NCI-H1092 (cell line): ENCODE results near the gene TRIO.

Source experiments
- DNase-seq: peaks from one replicate; lab custom pipeline; 2025; lab: John Stamatoyannopoulos, UW

TRIO gene

DNA sequence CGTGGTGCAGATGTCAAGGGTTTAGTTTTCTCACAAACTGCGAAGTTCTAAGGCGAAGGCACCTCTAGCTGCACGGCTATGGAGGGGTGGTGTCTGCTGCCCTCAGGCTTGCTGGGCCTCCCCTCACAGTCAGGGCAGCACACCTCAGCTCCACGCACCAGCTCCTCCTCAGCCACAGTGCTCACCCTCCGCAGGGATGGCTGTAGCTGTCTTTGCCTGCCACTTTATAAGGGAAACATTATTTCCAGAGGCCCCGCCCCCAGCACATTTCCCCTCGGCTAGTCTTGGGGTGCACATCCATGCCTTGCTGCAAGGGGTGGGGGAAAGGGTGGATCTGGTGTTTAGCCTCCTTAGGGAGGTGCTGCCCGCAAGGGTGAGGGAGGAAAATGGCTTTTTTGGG lies 154.6 kb downstream of the TRIO start:
- DNase-seq = no peak

DNA sequence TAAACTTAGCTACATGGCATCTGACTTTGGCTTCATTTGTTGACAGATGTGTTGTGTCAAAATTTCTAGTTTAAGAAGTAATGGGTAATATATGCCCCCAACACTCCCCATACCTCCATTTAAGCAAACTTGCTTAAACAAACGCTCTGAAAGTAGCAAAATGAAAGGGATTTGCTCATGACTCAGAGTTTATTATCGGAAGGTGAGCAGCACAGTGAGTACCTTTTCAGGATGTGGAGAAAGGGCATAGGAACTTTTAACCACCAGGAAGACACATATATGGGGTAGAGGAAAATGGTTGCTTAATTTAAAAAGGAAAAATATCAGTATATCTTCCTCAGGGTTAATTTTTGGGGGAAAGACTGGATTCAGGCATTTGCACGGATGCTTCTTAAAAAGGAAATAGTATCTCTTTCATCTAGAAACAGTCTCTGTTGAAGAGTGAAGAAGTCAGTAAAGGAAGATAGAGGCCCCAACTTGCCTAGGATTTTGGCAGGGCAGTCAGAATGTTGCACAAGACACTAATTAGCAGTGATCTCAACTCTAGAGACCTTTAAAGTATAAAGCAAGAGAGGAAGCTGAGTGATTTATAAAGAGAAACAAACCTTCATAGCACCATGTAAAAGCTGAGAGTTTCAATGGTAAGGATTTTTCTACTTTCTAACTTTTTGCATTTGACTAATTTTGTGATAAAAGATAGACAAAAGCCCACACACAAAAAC lies 155.1 kb downstream of the TRIO start:
- DNase-seq = no peak

DNA sequence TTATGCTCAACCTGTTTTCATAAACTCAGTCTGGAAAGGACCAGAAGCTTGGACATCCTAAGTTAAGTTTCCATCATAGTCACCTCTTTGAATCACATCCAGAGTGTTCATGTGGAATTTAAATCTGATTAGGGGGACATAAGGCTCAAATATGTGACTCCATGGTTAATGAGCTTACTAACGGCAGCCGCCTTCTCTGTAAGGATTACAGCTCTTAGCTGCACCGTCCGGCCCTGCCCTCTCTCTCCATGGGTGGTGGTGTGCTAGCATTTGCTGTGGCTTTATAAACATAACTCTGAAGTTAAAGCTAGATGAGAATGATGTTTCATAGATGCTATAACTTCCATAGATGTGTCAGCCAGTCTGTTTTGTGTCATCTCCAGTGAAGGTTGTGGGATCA lies 156.5 kb downstream of the TRIO start:
- DNase-seq = no peak

DNA sequence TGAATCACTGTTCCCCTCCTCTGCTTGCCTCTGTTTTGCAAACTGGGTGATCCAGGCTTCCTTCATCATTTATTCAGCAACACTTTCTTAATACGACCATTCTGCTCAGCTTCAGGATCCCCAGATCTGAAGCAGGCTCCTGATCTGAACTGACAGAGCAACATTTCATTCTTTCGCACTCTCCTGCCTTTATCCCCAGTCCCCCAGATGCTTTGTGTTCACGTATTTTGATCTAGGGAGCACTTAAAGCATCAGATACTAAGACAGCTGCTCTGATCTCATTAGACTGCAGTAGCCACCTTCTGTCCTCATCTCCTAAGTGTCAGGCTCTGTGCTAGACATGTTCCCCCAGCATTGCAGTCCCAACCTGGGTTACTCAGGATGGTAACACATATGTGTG lies 158.0 kb downstream of the TRIO start:
- DNase-seq = no peak

DNA sequence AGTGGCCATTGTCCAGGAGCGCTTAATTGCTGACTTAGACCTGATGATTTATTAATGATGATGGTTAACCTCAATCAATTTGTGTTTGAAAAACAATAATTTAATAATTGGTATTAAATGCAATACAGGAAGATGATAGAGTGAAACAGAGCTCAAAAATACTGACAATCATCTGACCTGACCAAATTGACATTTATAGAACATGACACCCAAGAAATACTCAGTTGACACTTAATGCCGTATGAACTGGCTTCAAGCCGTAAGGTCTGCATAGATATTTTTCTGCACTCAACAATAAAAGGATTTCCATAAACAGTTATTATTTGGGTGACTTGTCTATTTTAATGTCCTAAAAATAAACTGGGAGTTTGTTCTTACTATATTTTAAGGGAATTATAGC lies 159.2 kb downstream of the TRIO start:
- no peak for DNase-seq

DNA sequence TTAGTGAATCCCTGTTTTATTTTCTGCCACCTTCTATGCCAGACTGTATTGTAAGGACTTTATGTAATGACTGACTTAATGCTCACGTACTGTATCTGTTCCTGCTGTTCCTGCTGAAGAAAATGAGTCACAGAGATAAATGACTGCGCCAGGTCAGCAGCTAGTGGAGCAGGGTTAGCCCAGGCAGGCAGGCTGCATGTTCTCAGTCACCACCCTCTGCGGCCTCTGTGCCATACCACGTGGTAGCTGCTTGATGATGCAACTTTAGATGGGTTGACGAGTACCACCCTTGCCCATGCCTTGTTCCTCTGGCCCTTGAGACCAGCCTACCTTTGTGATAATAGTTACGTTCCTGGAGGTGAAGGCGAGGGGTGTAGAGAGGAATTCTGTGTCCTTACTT lies 161.9 kb downstream of the TRIO start:
- no peak for DNase-seq

DNA sequence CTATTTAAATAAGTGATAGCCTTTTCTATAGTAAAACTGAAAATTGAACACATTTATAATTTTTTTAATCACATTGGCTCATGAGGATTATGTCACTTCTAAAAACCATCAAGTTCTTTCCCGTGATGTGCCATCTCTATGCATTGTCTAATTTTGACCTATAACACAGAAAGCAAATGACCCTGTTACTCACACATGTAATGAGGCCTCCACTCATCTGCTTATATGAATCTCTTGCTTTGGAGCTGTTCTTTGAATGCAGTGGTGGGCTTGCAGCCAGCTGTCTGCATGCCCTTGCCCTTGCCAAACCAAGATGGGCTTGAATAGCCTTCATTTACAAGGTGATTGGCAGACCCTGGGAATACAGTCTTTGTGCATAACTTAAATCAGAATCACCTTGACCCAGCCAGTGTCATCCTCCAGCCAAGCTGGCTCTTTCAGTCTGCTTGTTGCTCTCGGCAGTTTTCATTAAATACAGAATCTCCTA lies 163.2 kb downstream of the TRIO start:
- no peak for DNase-seq

DNA sequence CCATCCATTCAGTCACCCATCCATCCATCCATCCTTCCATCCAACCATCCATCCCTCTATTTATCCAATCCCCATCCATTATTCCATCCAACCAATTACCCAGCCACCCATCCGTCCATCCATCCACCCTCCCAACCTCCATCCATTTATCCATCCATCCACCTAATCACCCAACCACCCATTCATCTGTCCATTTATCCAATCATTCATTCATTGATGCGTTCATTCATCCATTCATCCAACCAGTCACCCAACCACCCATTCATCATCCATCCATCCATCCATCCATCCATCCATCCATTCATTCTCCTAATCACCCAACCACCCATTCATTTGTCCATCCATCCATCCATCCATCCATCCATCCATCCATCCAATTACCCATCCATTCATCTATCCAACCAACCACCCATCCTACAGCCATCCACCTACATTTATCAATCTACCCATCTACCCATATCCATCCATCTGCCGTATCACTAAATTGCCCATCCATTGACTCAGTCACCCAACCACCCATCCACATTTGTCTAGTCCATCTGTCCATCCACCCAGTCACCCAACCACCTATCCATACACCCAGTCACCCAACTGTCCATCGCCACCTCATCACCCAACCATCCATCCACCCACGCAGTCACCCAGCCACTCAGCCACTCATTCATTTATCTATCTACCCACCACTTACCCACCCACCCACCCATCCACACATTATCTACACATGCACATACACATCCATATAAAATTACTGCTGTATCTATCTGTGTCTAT lies 165.4 kb downstream of the TRIO start:
- no peak for DNase-seq

DNA sequence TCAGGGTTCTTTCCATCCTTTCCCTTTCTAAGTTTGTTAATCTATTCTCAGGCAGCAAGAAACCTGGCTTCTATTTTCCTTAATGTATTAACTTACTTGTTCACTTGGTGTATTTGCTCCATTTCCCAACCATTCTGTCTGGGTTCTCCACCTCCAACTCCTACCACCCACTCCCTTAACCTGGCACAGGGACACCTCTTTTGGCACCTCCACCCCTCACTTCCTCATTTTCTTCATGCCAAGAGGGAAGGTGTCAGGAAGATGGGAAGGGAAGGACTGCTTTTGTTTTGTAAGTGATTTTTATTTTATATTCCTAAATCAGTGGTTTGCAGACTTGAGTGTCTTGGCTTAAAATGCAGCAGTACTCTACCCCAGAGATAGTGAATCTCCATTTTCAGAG lies 166.1 kb downstream of the TRIO start:
- DNase-seq = no peak

DNA sequence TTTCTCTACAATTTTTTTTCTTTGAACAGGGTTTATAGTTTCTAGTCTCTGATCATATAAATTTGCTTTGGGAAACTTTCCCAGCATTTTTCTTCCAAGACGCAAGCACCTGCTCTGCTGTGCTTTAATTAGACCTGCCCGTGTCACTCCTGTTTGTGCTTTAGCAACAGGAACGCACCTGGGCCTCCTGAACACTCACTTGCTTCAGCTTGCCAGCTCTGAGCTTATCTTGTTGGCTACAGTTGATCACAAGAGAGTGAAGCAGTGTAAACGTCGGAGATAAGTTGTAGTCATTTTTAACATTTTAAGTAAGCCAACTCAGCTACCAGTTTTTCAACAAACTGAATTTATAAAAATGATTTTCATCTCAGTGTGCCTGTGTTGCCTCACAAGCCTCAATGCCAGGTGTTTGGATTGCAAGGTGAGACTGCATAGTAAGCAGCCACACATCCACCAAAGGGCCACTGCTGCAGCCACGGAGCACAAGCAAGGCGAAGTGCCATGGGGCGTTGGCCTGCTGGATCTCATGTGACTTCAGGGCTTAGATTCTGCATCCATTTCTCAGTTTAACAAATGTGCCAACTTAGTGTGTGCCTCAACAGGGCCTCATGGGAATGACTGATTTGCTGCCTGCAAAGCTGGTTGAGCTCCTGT lies 166.9 kb downstream of the TRIO start:
- DNase-seq = no peak

DNA sequence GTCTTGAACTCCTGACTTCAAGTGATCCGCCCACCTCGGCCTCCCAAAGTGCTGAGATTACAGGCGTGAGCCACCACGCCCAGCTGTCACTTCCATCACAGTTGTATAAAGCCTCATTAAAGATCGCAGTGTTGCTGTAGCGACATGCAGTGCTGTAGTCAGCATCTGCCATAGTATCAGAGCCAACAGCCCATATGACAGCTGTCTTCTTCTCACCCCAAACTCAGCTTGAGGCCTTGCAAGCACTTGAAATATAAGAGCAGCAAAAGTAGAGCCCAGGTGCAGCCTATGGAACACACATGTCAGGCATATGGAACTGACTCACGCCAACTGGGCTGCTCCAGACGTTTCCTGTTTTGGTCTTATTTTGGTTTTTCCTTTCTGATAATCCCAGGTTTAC lies 167.8 kb downstream of the TRIO start:
- no peak for DNase-seq

DNA sequence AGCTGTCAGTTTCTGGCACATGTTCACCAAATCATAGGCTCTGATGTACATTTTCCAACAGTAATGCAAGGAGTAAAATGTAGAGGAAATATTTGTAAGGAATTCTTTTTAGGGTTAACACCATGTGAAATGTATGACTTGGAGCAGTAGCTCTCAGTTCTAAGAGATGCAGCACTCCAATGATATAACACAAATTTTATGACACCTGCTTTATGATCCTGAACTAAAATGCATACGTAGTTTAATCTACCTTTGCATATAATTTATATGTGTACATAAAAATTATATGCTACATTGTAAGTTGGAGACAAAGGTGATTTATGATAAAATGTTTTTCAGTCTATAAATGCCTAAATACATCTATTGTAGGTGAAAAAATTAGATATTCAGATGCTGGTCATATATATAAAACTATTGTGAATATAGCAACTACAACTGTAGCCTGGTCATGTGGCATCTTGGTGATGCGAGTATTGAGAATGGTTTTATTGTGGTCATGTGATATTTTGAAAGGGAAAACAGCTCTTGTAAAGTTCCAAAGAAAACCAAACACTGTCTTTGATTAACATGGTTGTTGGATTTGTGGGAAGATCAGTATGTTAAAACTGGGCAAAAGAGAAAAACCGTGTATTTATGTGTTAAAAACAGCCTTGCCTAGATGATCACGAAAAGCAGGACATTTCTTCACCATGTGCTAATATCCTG lies 171.0 kb downstream of the TRIO start:
- DNase-seq = no peak

DNA sequence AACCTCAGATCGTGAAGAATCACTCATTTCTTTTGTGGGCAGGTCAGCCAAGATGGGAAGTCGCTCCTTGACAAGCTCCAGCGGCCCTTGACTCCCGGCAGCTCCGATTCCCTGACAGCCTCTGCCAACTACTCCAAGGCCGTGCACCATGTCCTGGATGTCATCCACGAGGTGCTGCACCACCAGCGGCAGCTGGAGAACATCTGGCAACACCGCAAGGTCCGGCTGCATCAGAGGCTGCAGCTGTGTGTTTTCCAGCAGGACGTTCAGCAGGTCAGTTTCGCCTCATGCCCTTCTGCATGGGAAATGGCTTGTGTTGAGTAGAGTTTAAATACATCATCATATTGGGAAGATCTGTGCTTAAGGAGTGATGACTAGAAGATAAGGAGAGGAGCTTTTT lies 173.3 kb downstream of the TRIO start:
- DNase-seq = no peak

DNA sequence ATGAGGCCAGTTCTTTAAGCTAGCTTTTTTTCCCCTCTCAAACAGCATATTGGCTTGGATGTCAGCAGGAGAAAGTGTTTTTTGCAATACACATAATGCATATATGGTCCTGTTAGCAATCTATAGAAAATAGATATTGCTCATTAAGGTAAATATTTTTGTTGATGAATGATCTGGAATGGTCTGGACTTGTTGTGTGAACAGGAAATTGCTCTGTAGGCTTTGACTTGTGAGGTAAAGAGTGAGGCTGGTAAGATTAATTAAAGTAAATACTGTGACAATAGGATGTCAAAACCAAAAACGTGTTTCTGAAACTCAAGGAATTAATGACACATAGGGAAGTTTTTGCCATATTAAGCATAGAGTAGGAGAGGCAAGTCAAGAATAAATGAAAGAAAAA lies 176.0 kb downstream of the TRIO start:
- no peak for DNase-seq

DNA sequence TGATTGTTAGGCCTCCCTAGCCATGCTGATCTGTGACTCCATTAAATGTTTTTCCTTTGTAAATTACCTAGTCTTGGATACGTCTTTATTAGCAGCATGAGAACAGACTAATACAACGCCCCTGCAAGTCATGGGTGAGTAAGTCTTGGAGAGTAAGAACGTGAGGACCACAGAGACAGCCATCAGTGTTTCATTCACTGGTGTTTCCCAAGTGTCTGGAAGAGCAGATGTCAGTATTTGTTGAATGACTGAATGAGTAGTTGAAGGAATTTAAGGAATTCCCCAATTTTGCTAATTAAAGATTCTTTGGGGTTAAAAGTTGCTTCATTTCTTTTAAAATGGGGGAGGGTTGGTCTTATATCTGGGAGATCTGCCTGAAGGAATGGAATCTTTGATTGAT lies 178.8 kb downstream of the TRIO start:
- DNase-seq = no peak

DNA sequence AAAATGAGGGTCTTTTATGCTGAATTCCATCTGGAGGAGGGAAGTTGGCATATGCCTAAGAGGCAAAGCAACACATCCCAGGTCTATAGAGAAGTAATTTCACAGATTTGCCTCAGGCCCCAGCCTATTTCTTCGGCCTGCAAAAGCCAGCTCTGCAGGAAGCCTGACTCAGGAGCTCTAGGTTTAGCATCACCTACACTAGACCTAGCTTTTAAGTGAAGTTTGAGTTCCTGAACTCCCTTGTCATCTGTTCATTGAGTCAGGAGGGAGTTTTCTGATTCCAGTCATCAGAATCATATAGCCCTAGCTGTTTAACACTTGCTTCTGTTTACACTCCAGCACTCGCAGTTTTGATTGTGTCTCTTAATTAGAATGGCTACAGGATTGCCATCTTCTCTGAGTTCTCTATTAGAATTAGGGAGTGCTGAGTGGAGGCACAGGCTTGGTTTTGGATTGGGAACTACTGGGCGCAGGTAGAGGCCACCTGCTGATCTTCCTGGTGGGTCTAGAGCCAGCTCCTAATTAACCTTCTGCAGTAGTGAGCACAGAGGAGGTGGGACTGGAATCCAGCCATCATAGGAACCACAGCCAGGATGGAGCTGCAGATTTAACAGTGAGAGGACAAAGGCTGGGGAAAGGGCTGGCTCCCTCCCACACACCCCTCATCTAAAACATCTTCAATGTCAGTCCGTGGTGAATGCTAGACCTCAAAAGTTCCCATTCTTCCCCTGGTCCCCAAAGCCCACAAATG lies 179.5 kb downstream of the TRIO start:
- DNase-seq = peak; percentile 48

DNA sequence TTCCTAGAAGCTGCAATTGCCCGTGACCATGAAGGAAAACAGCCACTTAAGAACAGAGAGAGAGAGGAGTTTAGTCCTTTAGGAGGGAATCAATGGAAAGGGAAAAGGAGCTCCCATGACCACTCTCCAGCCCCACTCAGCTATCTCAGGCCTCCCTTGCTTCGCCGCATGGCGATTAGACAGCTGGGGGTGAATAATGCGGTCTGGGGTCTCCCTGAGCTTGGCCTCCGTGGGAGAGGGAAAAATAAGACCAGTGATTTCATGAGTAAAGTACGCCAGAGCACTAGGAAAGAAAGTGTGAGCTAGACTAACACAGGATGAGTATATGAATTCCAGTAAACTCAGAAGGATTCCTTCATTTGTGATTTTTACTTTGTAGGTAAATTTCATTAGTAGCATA lies 180.3 kb downstream of the TRIO start:
- no peak for DNase-seq

DNA sequence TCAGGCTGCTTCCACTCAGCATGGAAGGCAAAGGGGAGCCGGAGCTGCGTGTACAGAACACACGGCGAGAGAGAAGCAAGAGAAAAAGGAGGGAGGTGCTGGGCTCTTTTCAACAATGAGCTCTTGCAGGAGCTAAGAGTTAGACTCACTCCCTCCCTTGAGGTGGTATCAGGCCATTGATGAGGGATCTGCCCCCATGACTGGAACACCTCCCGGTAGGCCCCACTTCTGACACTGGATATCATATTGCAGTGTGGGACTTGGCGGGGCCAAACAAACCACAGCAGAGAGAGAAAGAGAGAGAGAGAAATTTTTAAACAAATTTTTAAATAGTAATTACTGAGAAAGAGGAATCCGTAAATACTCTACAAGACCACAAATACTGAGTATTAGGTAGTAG lies 182.2 kb downstream of the TRIO start:
- no peak for DNase-seq

DNA sequence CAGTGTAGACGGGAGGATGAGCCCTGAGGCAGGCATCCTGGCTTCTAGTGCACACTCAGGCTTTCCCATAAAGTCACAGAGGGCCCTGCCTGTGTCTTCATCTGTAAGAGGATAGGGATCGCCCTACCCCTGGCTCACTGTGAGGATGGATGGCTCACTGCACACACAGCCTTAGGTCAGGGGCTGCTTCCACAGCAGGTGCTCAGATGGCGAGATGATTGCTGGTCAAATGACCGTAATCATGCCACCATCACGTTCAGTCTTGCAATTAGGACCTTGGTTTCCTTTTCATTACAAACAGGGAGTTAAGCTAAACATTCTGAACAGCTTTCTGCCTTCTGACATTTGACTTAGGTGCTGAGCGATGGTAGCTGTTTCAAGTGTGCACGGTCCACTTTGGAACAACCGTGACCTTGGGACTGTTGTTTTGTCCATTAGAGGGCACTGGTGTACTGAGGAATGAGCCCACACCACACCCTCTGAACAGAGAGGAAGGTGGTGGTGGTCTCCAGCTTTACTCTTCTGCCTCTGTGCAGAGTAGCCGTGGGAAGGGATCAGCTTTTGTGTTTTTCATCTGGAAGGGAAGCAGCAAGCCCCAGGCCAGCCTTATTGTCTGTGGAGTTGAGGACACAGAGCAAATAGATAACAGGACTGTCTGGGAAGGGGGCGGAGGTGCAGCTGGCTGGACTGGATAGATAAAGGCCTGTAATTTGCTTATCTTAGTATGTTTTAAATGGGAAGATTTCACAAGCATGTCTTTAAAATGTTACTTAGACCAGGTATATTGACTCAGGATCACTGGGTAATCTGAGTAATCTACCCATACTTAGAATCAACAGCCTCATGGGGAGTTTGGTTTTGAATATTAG lies 183.1 kb downstream of the TRIO start:
- no peak for DNase-seq

DNA sequence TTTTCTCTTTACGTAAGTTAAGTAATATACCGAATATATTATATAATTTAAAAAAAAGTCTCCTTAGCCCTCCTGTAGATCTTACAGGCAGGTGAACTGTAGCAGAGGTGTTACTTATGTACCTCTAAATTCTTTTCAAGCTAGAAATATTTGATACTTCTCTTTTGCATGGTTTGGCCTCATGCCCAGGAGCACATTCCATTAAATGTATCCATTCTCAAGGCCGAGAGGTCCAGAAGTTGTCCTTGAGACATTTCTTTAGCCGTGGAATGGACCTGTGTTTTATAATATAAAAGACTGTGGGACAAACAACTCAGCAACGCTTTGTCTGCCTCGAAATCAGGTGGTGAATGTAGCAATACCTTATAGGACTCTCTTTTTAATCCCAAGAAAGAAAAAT lies 184.5 kb downstream of the TRIO start:
- DNase-seq = no peak

DNA sequence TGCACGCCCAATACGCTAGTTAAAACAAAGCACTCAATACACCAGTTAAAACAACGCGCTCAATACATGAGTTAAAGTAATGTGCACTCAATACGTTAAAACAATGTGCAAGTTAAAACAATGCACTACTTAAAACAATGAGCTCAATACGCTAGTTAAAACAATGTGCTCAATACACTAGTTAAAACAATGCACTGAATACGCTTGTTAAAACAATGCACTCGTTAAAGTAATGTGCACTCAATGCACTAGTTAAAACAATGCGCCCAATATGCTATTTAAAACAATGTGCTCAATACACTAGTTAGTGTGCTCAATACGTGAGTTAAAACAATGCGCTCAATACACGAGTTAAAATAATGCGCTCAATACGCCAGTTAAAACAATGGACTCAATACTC lies 185.0 kb downstream of the TRIO start:
- no peak for DNase-seq
